Measurements from ENCODE around the gene INKA1. TPM values are rescaled to one million over a fixed set of nuclear protein-coding genes. Genes with fewer than 3 reads are reported as not detected.
"Not testable (repeated sequence)": the region's sequence is repeated elsewhere in the genome, so short reads cannot be mapped to it uniquely, and the experiment has no call there.

INKA1 gene
- polyA plus RNA-seq, 3 donors from 2014 or later, result 1.2 TPM; not detected in 2

- Mint-ChIP-seq H3K9me3 (no peaks in the 10 kb centered on the region), H3K27ac (peak overlapping the region in 2 of 6 donors; percentile 21 to 57), H3K27me3 (ENCODE audit: low read depth in 3 of 3) (peaks cover 0 to 4% (median 2%) of the 10 kb centered on the region in 3 donors), H3K4me1 (peaks cover 39 to 60% of the 10 kb centered on the region in 2 donors), H3K36me3 (peaks cover 0 to 9% (median 3%) of the 10 kb centered on the region in 3 donors), H3K4me3 (no peak overlapping the region)
- DNase-seq, result no peak
Measured at GRCh38 chr3:49779358-49780079, 23.5 kb upstream of the INKA1 start.

GRCh38 chr3:49780080-49780974 lies 22.7 kb upstream of the INKA1 start:
- DNase-seq, result no peak
- Mint-ChIP-seq H3K4me1 (peaks cover 39 to 59% of the 10 kb centered on the region in 2 donors), H3K27ac (peak overlapping the region in 4 of 6 donors; percentile 6 to 57 (median 24)), H3K27me3 (ENCODE audit: low read depth in 3 of 3) (peaks cover 0 to 4% (median 2%) of the 10 kb centered on the region in 3 donors), H3K4me3 (no peak overlapping the region), H3K36me3 (peaks cover 0 to 9% (median 3%) of the 10 kb centered on the region in 3 donors), H3K9me3 (no peaks in the 10 kb centered on the region)

- not testable (repeated sequence) for H3K4me3 Mint-ChIP-seq; H3K9me3 Mint-ChIP-seq; DNase-seq; H3K27me3 Mint-ChIP-seq (ENCODE audit: low read depth in 3 of 3)
- peaks cover 43 to 59% of the 10 kb centered on the region in 2 donors for H3K4me1 Mint-ChIP-seq
- peak overlapping the region in 1 of 6 donors; percentile 28 for H3K27ac Mint-ChIP-seq
- peaks cover 0 to 12% (median 3%) of the 10 kb centered on the region in 3 donors for H3K36me3 Mint-ChIP-seq
Measured at GRCh38 chr3:49780975-49781365, 22.1 kb upstream of the INKA1 start.

GRCh38 chr3:49781415-49782199 lies 21.5 kb upstream of the INKA1 start:
- Mint-ChIP-seq H3K4me1 (peaks cover 44 to 59% of the 10 kb centered on the region in 2 donors), H3K27ac (peak overlapping the region in 2 of 6 donors; percentile 4 to 24), H3K4me3 (no peak overlapping the region), H3K9me3 (no peaks in the 10 kb centered on the region), H3K36me3 (peaks cover 0 to 12% (median 3%) of the 10 kb centered on the region in 3 donors), H3K27me3 (ENCODE audit: low read depth in 3 of 3) (peaks cover 2 to 6% (median 2%) of the 10 kb centered on the region in 3 donors)
- DNase-seq, result no peak

- Mint-ChIP-seq H3K4me1 (peaks cover 48 to 62% of the 10 kb centered on the region in 2 donors), H3K27me3 (ENCODE audit: low read depth in 3 of 3) (peaks cover 2 to 11% (median 4%) of the 10 kb centered on the region in 3 donors), H3K36me3 (peaks cover 0 to 12% (median 3%) of the 10 kb centered on the region in 3 donors)
- not testable (repeated sequence) for DNase-seq, H3K4me3 Mint-ChIP-seq, H3K9me3 Mint-ChIP-seq, H3K27ac Mint-ChIP-seq
Measured at GRCh38 chr3:49782277-49782676, 20.8 kb upstream of the INKA1 start.

GRCh38 chr3:49785565-49786356 lies 17.3 kb upstream of the INKA1 start:
- no peak for DNase-seq
- Mint-ChIP-seq H3K4me1 (peaks cover 31 to 43% of the 10 kb centered on the region in 2 donors), H3K27ac (peak overlapping the region; percentile 89 to 99 (median 94))

GRCh38 chr3:49786357-49787181 lies 16.5 kb upstream of the INKA1 start, which contains the start of gene IP6K1:
IP6K1 (minus strand) TSS chr3:49786542; CDS start chr3:49748040, 38,502 bp downstream.
- Mint-ChIP-seq H3K27ac (peak within 1 kb of the TSS; percentile 96 to 99 (median 98)), H3K4me1 (peaks cover 26 to 35% of the 10 kb centered on the region in 2 donors), H3K36me3 (peaks cover 0 to 6% (median 0%) of the 10 kb centered on the region in 3 donors), H3K27me3 (ENCODE audit: low read depth in 3 of 3) (peaks cover 0 to 10% (median 10%) of the 10 kb centered on the region in 3 donors), H3K4me3 (peak within 1 kb of the TSS; percentile 91 to 94 (median 93)), H3K9me3 (no peaks in the 10 kb centered on the region)
- DNase-seq, result peak; percentile 99 to 100 (median 100)

More at GRCh38 chr3:49785565-49786356, 17.3 kb upstream of the INKA1 start:
- Mint-ChIP-seq H3K36me3 (peaks cover 0 to 12% (median 0%) of the 10 kb centered on the region in 3 donors), H3K4me3 (peak overlapping the region; percentile 91 to 94 (median 93)), H3K9me3 (no peaks in the 10 kb centered on the region), H3K27me3 (ENCODE audit: low read depth in 3 of 3) (peaks cover 0 to 10% (median 10%) of the 10 kb centered on the region in 3 donors)

GRCh38 chr3:49787182-49787464 lies 15.9 kb upstream of the INKA1 start:
- Mint-ChIP-seq H3K36me3 (peaks cover 0 to 6% (median 0%) of the 10 kb centered on the region in 3 donors), H3K4me3 (peak overlapping the region; percentile 91 to 94 (median 93)), H3K27ac (peak overlapping the region; percentile 96 to 99 (median 98)), H3K4me1 (peaks cover 26 to 33% of the 10 kb centered on the region in 2 donors), H3K9me3 (no peaks in the 10 kb centered on the region), H3K27me3 (ENCODE audit: low read depth in 3 of 3) (peaks cover 0 to 10% (median 10%) of the 10 kb centered on the region in 3 donors)
- DNase-seq, result no peak

GRCh38 chr3:49787536-49787935 lies 15.5 kb upstream of the INKA1 start:
- Mint-ChIP-seq H3K36me3 (peaks cover 0 to 6% (median 0%) of the 10 kb centered on the region in 3 donors), H3K9me3 (no peaks in the 10 kb centered on the region), H3K27me3 (ENCODE audit: low read depth in 3 of 3) (peaks cover 0 to 10% (median 10%) of the 10 kb centered on the region in 3 donors), H3K4me3 (peak overlapping the region in 4 of 5 donors; percentile 91 to 94 (median 92)), H3K27ac (peak overlapping the region in 5 of 6 donors; percentile 98 to 99 (median 99)), H3K4me1 (peaks cover 23 to 33% of the 10 kb centered on the region in 2 donors)
- no peak for DNase-seq

- H3K27me3 Mint-ChIP-seq (ENCODE audit: low read depth in 3 of 3), result peaks cover 0 to 10% (median 10%) of the 10 kb centered on the region in 3 donors
- H3K27ac Mint-ChIP-seq, result peak overlapping the region in 1 of 6 donors; percentile 31
Measured at GRCh38 chr3:49788056-49788455, 15.0 kb upstream of the INKA1 start.

GRCh38 chr3:49790626-49791411 lies 12.2 kb upstream of the INKA1 start:
- H3K9me3 Mint-ChIP-seq, result no peaks in the 10 kb centered on the region
- peaks cover under 1 to 10% (median 10%) of the 10 kb centered on the region in 3 donors for H3K27me3 Mint-ChIP-seq (ENCODE audit: low read depth in 3 of 3)
- peaks cover 10 to 11% of the 10 kb centered on the region in 2 donors for H3K4me1 Mint-ChIP-seq
- no peak for DNase-seq
- H3K4me3 Mint-ChIP-seq, result no peak overlapping the region
- H3K27ac Mint-ChIP-seq, result no peak overlapping the region
- no peaks in the 10 kb centered on the region for H3K36me3 Mint-ChIP-seq

More at GRCh38 chr3:49788056-49788455, 15.0 kb upstream of the INKA1 start:
- peaks cover 23 to 32% of the 10 kb centered on the region in 2 donors for H3K4me1 Mint-ChIP-seq
- H3K36me3 Mint-ChIP-seq, result peaks cover 0 to 6% (median 0%) of the 10 kb centered on the region in 3 donors
- no peaks in the 10 kb centered on the region for H3K9me3 Mint-ChIP-seq
- no peak overlapping the region for H3K4me3 Mint-ChIP-seq
- DNase-seq, result no peak
